ENCODE results near the gene NANOS3. TPM values are rescaled to one million over a fixed set of nuclear protein-coding genes. Genes with fewer than 3 reads are reported as not detected.

The NANOS3 gene
- total and polyA plus RNA-seq, 2 of the 13 experiments (the other 11 are each of a cell fraction or from before 2014, with no cell fraction given) = 0.21 TPM; not detected in 1

DNA sequence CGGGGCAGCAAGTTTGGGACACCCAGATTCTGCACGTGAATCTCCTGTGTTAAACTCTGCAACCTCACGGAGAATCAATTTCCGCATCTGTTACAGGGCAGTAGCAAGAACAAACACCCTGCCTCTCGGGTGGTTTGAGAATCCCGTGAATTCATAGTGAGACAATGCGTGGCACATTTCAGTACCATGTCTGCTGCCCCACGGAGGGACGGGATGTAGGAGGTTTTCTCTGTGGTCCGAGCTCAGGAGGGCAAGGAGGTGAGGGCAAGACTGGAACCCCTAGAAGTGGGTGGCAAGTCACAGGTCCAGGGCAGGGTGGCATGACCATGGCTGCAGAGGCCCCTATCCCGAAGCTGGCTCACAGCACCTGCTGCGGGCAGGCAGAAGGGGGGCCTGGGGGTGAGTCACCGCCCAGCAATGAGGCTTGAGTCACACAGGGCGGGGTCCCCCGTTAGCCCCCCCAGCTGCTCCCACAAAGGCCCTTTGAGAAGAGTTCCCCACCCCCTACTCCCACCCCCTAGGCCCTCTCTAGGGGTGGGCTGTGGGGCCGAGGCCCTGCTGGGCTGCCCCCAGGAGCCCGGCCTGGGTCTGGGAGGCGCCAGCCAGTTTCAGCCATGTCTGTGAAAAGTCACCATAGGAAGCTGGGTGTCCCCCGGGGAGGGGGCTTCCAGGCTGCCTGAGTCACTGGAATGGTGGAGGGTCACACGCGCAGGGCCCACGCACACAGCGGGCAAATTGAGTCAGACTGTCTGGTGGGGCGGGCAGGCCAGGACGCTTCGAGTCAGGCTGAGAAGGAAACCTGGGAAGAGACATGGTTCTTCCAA is 25.8 kb upstream of the NANOS3 start (continued):
- TF ChIP-seq YY1 (IDR thresholded peaks at IDR 0.05; ENCODE audit: insufficient read depth, insufficient replicate concordance, low read depth, low read length) = peak; percentile 28
- TF ChIP-seq ZFY (CRISPR knock-in tag; IDR thresholded peaks at IDR 0.05) = peak; percentile 53
- TF ChIP-seq ZNF281 (CRISPR knock-in tag; IDR thresholded peaks at IDR 0.05; ENCODE audit: borderline replicate concordance) = peak; percentile 68; the same call in 1 of the 2 replicates
- TF ChIP-seq DZIP1 (CRISPR knock-in tag; IDR thresholded peaks at IDR 0.05) = no peak
- no peak for TF ChIP-seq SNRNP70 (IDR thresholded peaks at IDR 0.05; ENCODE audit: low read depth, low read length)
- TF ChIP-seq PHF8 (CRISPR knock-in tag; IDR thresholded peaks at IDR 0.05) = 0 out of 2 replicates have a peak, but pooled peaks have one; percentile 24
- no peak for TF ChIP-seq HMG20B (CRISPR knock-in tag; conservative IDR thresholded peaks at IDR 0.05)

All from HepG2 (cell line).